ENCODE measurements around the gene UAP1. TPM values are rescaled to one million over a fixed set of nuclear protein-coding genes. Genes with fewer than 3 reads are reported as not detected.

Gene UAP1
- total RNA-seq, 1 donor from 2014 or later = 103 TPM

DNA sequence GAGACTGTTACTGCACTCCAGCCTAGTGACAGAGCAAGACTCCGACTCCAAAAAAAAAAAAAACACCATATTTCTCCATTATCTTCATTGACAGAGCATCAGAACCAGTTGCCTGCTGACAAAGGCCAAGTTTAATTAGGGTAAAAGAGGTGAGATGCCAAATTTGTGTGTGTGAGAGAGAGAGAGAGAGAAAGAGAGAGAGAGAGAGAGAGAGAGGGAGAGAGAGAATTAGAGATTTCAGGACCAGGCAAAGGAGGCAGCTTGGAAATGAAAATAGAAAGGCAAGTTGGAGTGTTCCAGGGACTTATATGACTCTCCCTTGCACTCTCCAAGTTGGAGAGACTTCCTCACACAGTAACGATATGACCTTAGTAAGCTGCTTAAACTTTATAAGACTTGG lies 24.3 kb upstream of the UAP1 start:
- no peaks in the 10 kb centered on the region for H4K20me1 ChIP-seq (ENCODE audit: insufficient read depth, low read length)
- Mint-ChIP-seq H3K36me3 (ENCODE audit: low read depth, unreplicated experiment) (no peaks in the 10 kb centered on the region), H3K4me1 (ENCODE audit: low read depth, unreplicated experiment) (peaks cover 21% of the 10 kb centered on the region), H3K9me3 (ENCODE audit: unreplicated experiment) (no peaks in the 10 kb centered on the region), H3K27ac (ENCODE audit: unreplicated experiment) (no peak overlapping the region), H3K4me3 (ENCODE audit: unreplicated experiment) (no peak overlapping the region), H3K27me3 (ENCODE audit: low read depth, unreplicated experiment) (no peaks in the 10 kb centered on the region)
- H3K4me3 ChIP-seq (ENCODE audit: insufficient read depth, low read depth, low read length) = no peak overlapping the region
- no peak overlapping the region for H2AFZ ChIP-seq (ENCODE audit: low read depth, low read length)
- no peak for TF ChIP-seq EZH2 (IDR thresholded peaks at IDR 0.05; ENCODE audit: insufficient read depth, low read length)
- TF ChIP-seq, protein P1, sequence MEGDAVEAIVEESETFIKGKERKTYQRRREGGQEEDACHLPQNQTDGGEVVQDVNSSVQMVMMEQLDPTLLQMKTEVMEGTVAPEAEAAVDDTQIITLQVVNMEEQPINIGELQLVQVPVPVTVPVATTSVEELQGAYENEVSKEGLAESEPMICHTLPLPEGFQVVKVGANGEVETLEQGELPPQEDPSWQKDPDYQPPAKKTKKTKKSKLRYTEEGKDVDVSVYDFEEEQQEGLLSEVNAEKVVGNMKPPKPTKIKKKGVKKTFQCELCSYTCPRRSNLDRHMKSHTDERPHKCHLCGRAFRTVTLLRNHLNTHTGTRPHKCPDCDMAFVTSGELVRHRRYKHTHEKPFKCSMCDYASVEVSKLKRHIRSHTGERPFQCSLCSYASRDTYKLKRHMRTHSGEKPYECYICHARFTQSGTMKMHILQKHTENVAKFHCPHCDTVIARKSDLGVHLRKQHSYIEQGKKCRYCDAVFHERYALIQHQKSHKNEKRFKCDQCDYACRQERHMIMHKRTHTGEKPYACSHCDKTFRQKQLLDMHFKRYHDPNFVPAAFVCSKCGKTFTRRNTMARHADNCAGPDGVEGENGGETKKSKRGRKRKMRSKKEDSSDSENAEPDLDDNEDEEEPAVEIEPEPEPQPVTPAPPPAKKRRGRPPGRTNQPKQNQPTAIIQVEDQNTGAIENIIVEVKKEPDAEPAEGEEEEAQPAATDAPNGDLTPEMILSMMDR (IDR thresholded peaks at IDR 0.05; ENCODE audit: insufficient read depth, low read depth, low read length) = no peak
- no peak for FAIRE-seq
- H3K4me2 ChIP-seq (ENCODE audit: low read length) = no peak overlapping the region
- H3K9ac ChIP-seq (ENCODE audit: low read length) = no peak overlapping the region
- no peaks in the 10 kb centered on the region for H3K27me3 ChIP-seq (ENCODE audit: insufficient read depth, low read length)
- no peaks in the 10 kb centered on the region for H3K79me2 ChIP-seq (ENCODE audit: insufficient read depth, low read length)
- peak overlapping the region; percentile 90 for H3K27ac ChIP-seq (ENCODE audit: low read depth, low read length)
- no peak for DNase-seq (ENCODE audit: low read depth)
- no peaks in the 10 kb centered on the region for H3K9me3 ChIP-seq (ENCODE audit: insufficient read depth, low read depth, low read length)
- H3K36me3 ChIP-seq (ENCODE audit: insufficient read depth, low read length) = no peaks in the 10 kb centered on the region
- H3K4me1 ChIP-seq (ENCODE audit: insufficient read depth, low read length) = peaks cover 29% of the 10 kb centered on the region

DNA sequence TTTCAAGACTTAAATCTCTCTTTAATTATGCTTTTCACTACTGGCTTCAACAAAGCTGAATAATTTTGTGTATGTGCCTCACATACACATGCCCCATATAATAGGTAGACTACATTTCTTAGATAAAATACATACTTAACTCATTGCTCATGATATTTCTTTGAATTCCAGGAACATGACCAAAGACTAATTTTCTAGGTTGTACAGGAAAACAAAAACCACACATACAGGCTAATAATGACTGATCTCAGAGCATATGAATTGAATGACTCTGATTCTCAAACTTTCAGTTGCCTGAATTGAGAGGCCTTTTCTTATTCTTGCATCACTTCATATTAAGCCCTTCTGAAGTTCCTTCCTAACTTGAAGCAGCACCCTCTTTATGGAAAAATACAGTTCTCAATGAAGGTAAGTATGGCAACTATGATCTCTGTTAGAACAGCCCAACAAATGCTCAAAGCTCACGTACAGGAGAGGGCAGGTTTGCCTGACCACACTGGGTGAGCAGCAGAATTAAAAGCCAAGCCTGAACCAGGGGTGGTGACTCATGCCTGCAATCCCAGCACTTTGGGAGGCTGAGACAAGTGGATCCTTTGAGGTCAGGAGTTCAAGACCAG lies 22.6 kb upstream of the UAP1 start:
- H4K20me1 ChIP-seq (ENCODE audit: insufficient read depth, low read length) = no peaks in the 10 kb centered on the region
- H3K4me1 Mint-ChIP-seq (ENCODE audit: low read depth, unreplicated experiment) = peaks cover 21% of the 10 kb centered on the region
- FAIRE-seq (peak; percentile 96), DNase-seq (ENCODE audit: low read depth) (peak; percentile 97)
- peak overlapping the region; percentile 51 for H3K4me2 ChIP-seq (ENCODE audit: low read length)
- H3K9me3 Mint-ChIP-seq (ENCODE audit: unreplicated experiment) = no peaks in the 10 kb centered on the region
- H3K36me3 Mint-ChIP-seq (ENCODE audit: low read depth, unreplicated experiment) = no peaks in the 10 kb centered on the region
- no peak for TF ChIP-seq EZH2 (IDR thresholded peaks at IDR 0.05; ENCODE audit: insufficient read depth, low read length)
- TF ChIP-seq, protein P1 (IDR thresholded peaks at IDR 0.05; ENCODE audit: insufficient read depth, low read depth, low read length) = no peak
- no peaks in the 10 kb centered on the region for H3K36me3 ChIP-seq (ENCODE audit: insufficient read depth, low read length)
- peak overlapping the region; percentile 100 for H3K27ac Mint-ChIP-seq (ENCODE audit: unreplicated experiment)
- H3K4me3 Mint-ChIP-seq (ENCODE audit: unreplicated experiment) = peak overlapping the region; percentile 4
- no peaks in the 10 kb centered on the region for H3K27me3 ChIP-seq (ENCODE audit: insufficient read depth, low read length)
- H3K4me1 ChIP-seq (ENCODE audit: insufficient read depth, low read length) = peaks cover 29% of the 10 kb centered on the region
- H3K9ac ChIP-seq (ENCODE audit: low read length) = peak overlapping the region; percentile 67
- no peak overlapping the region for H2AFZ ChIP-seq (ENCODE audit: low read depth, low read length)
- H3K27ac ChIP-seq (ENCODE audit: low read depth, low read length) = peak overlapping the region; percentile 90
- no peaks in the 10 kb centered on the region for H3K9me3 ChIP-seq (ENCODE audit: insufficient read depth, low read depth, low read length)
- no peaks in the 10 kb centered on the region for H3K79me2 ChIP-seq (ENCODE audit: insufficient read depth, low read length)
- H3K27me3 Mint-ChIP-seq (ENCODE audit: low read depth, unreplicated experiment) = no peaks in the 10 kb centered on the region
- H3K4me3 ChIP-seq (ENCODE audit: insufficient read depth, low read depth, low read length) = no peak overlapping the region

DNA sequence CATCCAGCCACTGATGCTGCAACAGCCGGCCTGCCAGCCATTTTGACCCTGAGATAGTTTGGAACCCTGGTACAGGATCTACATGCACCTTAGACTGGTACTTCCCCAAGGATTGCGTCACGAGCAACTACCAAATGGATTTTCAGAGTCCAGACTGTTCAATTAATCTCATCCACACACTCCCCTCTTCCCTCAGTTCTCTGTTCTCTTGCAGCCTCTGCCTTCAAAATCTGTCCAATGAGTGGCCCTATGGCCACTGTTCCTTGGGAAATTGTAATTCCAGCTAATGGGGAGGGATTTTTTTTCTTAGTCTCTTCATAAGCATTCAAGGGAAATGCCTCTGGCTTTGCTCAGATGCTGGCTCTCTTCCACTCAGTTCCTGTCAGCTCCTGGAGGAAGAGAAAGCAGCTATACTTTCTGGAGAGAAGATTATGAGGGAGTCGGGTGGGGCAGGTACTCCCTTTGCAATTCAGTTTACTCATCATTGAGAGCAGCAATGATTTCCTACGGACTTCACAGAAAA lies 19.8 kb upstream of the UAP1 start:
- Mint-ChIP-seq H3K27me3 (ENCODE audit: low read depth, unreplicated experiment) (no peaks in the 10 kb centered on the region), H3K4me1 (ENCODE audit: low read depth, unreplicated experiment) (peaks cover 21% of the 10 kb centered on the region), H3K27ac (ENCODE audit: unreplicated experiment) (peak overlapping the region; percentile 91), H3K4me3 (ENCODE audit: unreplicated experiment) (no peak overlapping the region), H3K36me3 (ENCODE audit: low read depth, unreplicated experiment) (no peaks in the 10 kb centered on the region), H3K9me3 (ENCODE audit: unreplicated experiment) (no peaks in the 10 kb centered on the region)
- peak; percentile 98 for DNase-seq (ENCODE audit: low read depth)
- no peak overlapping the region for H2AFZ ChIP-seq (ENCODE audit: low read depth, low read length)
- H3K36me3 ChIP-seq (ENCODE audit: insufficient read depth, low read length) = no peaks in the 10 kb centered on the region
- H3K9ac ChIP-seq (ENCODE audit: low read length) = peak overlapping the region; percentile 58
- no peaks in the 10 kb centered on the region for H4K20me1 ChIP-seq (ENCODE audit: insufficient read depth, low read length)
- H3K4me3 ChIP-seq (ENCODE audit: insufficient read depth, low read depth, low read length) = peak overlapping the region; percentile 11
- no peaks in the 10 kb centered on the region for H3K79me2 ChIP-seq (ENCODE audit: insufficient read depth, low read length)
- peak; percentile 97 for FAIRE-seq
- H3K4me2 ChIP-seq (ENCODE audit: low read length) = peak overlapping the region; percentile 65
- H3K27ac ChIP-seq (ENCODE audit: low read depth, low read length) = peak overlapping the region; percentile 81
- TF ChIP-seq EZH2 (IDR thresholded peaks at IDR 0.05; ENCODE audit: insufficient read depth, low read length) = no peak
- TF ChIP-seq, protein P1 (IDR thresholded peaks at IDR 0.05; ENCODE audit: insufficient read depth, low read depth, low read length) = no peak
- H3K4me1 ChIP-seq (ENCODE audit: insufficient read depth, low read length) = peaks cover 26% of the 10 kb centered on the region
- no peaks in the 10 kb centered on the region for H3K27me3 ChIP-seq (ENCODE audit: insufficient read depth, low read length)
- no peaks in the 10 kb centered on the region for H3K9me3 ChIP-seq (ENCODE audit: insufficient read depth, low read depth, low read length)

Measured in astrocyte (in vitro differentiated cells and primary cell).